ENCODE results near the gene CDH12. TPM values are rescaled to one million over a fixed set of nuclear protein-coding genes. Genes with fewer than 3 reads are reported as not detected.

The CDH12 gene
- total and polyA plus RNA-seq, 2 donors (not counting 3 experiments of a cell fraction or from before 2014, with no cell fraction given) = 0.03 TPM; not detected in 1

GRCh38 chr5:22293147-22293546, 560.0 kb downstream of the CDH12 start:
- dilution Hi-C loops (cut with MboI; ENCODE audit: extremely low pct_ligation_motif_present, low sequenced_read_pairs) = no loop called here

More at GRCh38 chr5:22293147-22293546, 560.0 kb downstream of the CDH12 start:
- Histone ChIP-seq H3K4me3 (replicated peaks in 1 of 3; ENCODE audit: insufficient read depth in 1 of 3, low read depth in 1 of 3, low read length in 3 of 3) (no peak overlapping the region), H3K27me3 (ENCODE audit: control insufficient read depth in 2 of 2, insufficient read depth in 2 of 2, low read length in 2 of 2) (no peaks in the 10 kb centered on the region), H3K4me2 (ENCODE audit: insufficient read depth, low read length) (no peak overlapping the region), H3K9me3 (replicated peaks; ENCODE audit: control insufficient read depth, insufficient read depth, low read length) (peaks cover 2% of the 10 kb centered on the region), H3K4me1 (ENCODE audit: control insufficient read depth, extremely low read depth, insufficient read depth, low read length) (no peaks in the 10 kb centered on the region), H3K36me3 (ENCODE audit: control insufficient read depth in 2 of 2, extremely low read depth in 1 of 2, insufficient read depth in 2 of 2, low read length in 2 of 2) (no peaks in the 10 kb centered on the region), H3K27ac (ENCODE audit: insufficient read depth, low read depth, low read length) (no peak overlapping the region), H3K79me2 (ENCODE audit: control insufficient read depth, insufficient read depth, low read length) (no peaks in the 10 kb centered on the region), H3K9me1 (replicated peaks; ENCODE audit: control insufficient read depth, extremely low read depth, insufficient read depth, low read length) (no peaks in the 10 kb centered on the region), H3K9ac (replicated peaks; ENCODE audit: extremely low read depth, insufficient read depth, low read length) (no peak overlapping the region), H2AFZ (ENCODE audit: low read depth, low read length) (no peak overlapping the region), H4K20me1 (replicated peaks; ENCODE audit: control insufficient read depth, extremely low read depth, insufficient read depth, low read length) (no peaks in the 10 kb centered on the region)
- FAIRE-seq = no peak
- TF ChIP-seq POLR2AphosphoS5 (IDR thresholded peaks at IDR 0.05; ENCODE audit: insufficient read depth, low read depth, low read length) (no peak), GATA2 (IDR thresholded peaks at IDR 0.05; ENCODE audit: insufficient read depth, insufficient read length, low read depth, low read length) (no peak), EZH2 (IDR thresholded peaks at IDR 0.05; ENCODE audit: borderline replicate concordance, low read depth, low read length, severe bottlenecking) (no peak), JUN (IDR thresholded peaks at IDR 0.05; ENCODE audit: borderline replicate concordance, insufficient read depth, insufficient read length, low read depth) (no peak), POLR2A (IDR thresholded peaks at IDR 0.05; ENCODE audit: low read depth, low read length) (no peak), FOS (IDR thresholded peaks at IDR 0.05; ENCODE audit: borderline replicate concordance, insufficient read depth, low read length) (no peak), MYC (IDR thresholded peaks at IDR 0.05; ENCODE audit: low read depth, low read length) (no peak)
- TF ChIP-seq, protein P1, sequence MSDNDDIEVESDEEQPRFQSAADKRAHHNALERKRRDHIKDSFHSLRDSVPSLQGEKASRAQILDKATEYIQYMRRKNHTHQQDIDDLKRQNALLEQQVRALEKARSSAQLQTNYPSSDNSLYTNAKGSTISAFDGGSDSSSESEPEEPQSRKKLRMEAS (IDR thresholded peaks at IDR 0.05; ENCODE audit: insufficient read depth, insufficient read length) = no peak
- TF ChIP-seq, protein P2, sequence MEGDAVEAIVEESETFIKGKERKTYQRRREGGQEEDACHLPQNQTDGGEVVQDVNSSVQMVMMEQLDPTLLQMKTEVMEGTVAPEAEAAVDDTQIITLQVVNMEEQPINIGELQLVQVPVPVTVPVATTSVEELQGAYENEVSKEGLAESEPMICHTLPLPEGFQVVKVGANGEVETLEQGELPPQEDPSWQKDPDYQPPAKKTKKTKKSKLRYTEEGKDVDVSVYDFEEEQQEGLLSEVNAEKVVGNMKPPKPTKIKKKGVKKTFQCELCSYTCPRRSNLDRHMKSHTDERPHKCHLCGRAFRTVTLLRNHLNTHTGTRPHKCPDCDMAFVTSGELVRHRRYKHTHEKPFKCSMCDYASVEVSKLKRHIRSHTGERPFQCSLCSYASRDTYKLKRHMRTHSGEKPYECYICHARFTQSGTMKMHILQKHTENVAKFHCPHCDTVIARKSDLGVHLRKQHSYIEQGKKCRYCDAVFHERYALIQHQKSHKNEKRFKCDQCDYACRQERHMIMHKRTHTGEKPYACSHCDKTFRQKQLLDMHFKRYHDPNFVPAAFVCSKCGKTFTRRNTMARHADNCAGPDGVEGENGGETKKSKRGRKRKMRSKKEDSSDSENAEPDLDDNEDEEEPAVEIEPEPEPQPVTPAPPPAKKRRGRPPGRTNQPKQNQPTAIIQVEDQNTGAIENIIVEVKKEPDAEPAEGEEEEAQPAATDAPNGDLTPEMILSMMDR (IDR thresholded peaks at IDR 0.05; ENCODE audit: extremely low read depth in 1 of 2, insufficient read depth in 1 of 2, low read depth in 1 of 2, low read length in 2 of 2) = no peak
- DNase-seq (ENCODE audit: low read depth, low spot score) = no peak
- ChIA-PET POLR2A (no interaction called here), CTCF (no interaction called here)
- intact Hi-C loops (cut with micrococcal nuclease) = no loop called here
- BruUV-seq (replicated peaks) = no TSS peak

Data from endothelial cell of umbilical vein (primary cell).